Kidney (tissue), 14 donors: Measurements from ENCODE around the gene FRAS1. TPM values are rescaled to one million over a fixed set of nuclear protein-coding genes. Genes with fewer than 3 reads are reported as not detected.

Experiments used
- DNase-seq, 5 donors: peaks; one replicate each; pipeline ENCODE4 v3.0.0-alpha.2; 2013 to 2020
- FAIRE-seq: peaks from 2 replicates; lab custom pipeline; 2012; peaks lifted over from hg19 to GRCh38; lab: Jason Lieb, UNC
- H3K27ac ChIP-seq, 2 donors: one replicate each; pipeline ENCODE4 v1.7.0; 2013; ENCODE audit warnings: low read depth in 2 of 2, low read length in 2 of 2, inconsistent platforms in 1 of 2
- H3K27me3 ChIP-seq: one replicate; pipeline ENCODE4 v1.7.1; 2013; ENCODE audit warnings: low read length, inconsistent platforms; ENCODE audit not compliant: control insufficient read depth, insufficient read depth
- H3K36me3 ChIP-seq, 3 donors: one replicate each; pipeline versions ENCODE4 v1.7.0 to v1.7.1; 2013; ENCODE audit warnings: low read length in 3 of 3, control low read depth in 1 of 3, inconsistent platforms in 1 of 3; ENCODE audit not compliant: insufficient read depth in 3 of 3, control insufficient read depth in 2 of 3
- H3K4me1 ChIP-seq, 3 donors: one replicate each; pipeline versions ENCODE4 v1.7.0 to v1.7.1; 2013; ENCODE audit warnings: low read length in 3 of 3, inconsistent platforms in 1 of 3, low read depth in 1 of 3; ENCODE audit not compliant: control insufficient read depth in 2 of 3, insufficient read depth in 2 of 3
- H3K4me3 ChIP-seq, 3 donors: one replicate each; pipeline versions ENCODE4 v1.7.0 to v1.8.1; 2013; ENCODE audit warnings: low read length in 3 of 3, control low read depth in 1 of 3, inconsistent platforms in 1 of 3
- H3K9ac ChIP-seq, 3 donors: one replicate each; pipeline versions ENCODE4 v1.7.0 to v1.7.1; 2013; ENCODE audit warnings: low read length in 3 of 3, control low read depth in 1 of 3, inconsistent platforms in 1 of 3
- H3K9me3 ChIP-seq, 3 donors: one replicate each; pipeline versions ENCODE4 v1.7.0 to v1.7.1; 2013; ENCODE audit warnings: low read length in 3 of 3, control low read depth in 1 of 3, inconsistent platforms in 1 of 3; ENCODE audit not compliant: control insufficient read depth in 2 of 3, insufficient read depth in 1 of 3
- CTCF ChIP-seq: IDR thresholded peaks from 3 replicates; pipeline ENCODE4 v1.5.1; 2012; ENCODE audit warnings: mild to moderate bottlenecking, moderate library complexity, borderline replicate concordance; ENCODE audit not compliant: insufficient read depth; ENCODE audit errors: extremely low read depth
- intact Hi-C: fragments of 100-400 bp; cut with DNase I; formaldehyde crosslinking; loops from one replicate; pipeline ENCODE4 v1.11.1; 2022
- polyA plus RNA-seq: library from polyadenylated mRNA; stranded (reverse); fragments of 350-450 nt; fragmentation: Illumina TruSeq; extraction: RNeasy Lipid Tissue Mini Kit (QIAGEN cat#74804); gene quantifications from one replicate; pipeline ENCODE4 v1.2.3, GENCODE V29; 2014; ENCODE audit warnings: low read depth, low replicate concordance; ENCODE audit not compliant: insufficient read depth
- total RNA-seq: library from RNA; stranded (reverse); fragmentation: NEBNext Ultra II Directional; extraction: Animal tissue kit (Norgen Biotek cat#: 25700); gene quantifications from one replicate; pipeline ENCODE4 v1.2.1, GENCODE V29; 2021
- donor health status: control.
- donor health status: control.
- donor health status: control.
- donor health status: control.
- donor health status: control.
- donor health status: DM: yes; HTN: yes; CAD: no.
- donor health status: Normal renal cell carcinoma (clear cell type).

Gene FRAS1
- total and polyA plus RNA-seq, 2 donors from 2014 or later = 6.5 to 31.5 TPM

- H3K36me3 ChIP-seq = no peaks in the 10 kb centered on the region
- no peak for TF ChIP-seq CTCF
- FAIRE-seq = no peak
- intact Hi-C loops = no loop called here
- peaks cover 0 to 7% (median 0%) of the 10 kb centered on the region in 3 donors for H3K4me1 ChIP-seq
- H3K27me3 ChIP-seq = no peaks in the 10 kb centered on the region
- H3K9ac ChIP-seq = no peak overlapping the region
- DNase-seq = peak in 1 of 5 donors; percentile 51
- no peak overlapping the region for H3K4me3 ChIP-seq
- H3K27ac ChIP-seq = no peak overlapping the region
- H3K9me3 ChIP-seq = no peaks in the 10 kb centered on the region
Observed at GRCh38 chr4:78568640-78569305, 511.6 kb downstream of the FRAS1 start.

- peak in 1 of 5 donors; percentile 46 for DNase-seq
- no peak for FAIRE-seq
- no peak for TF ChIP-seq CTCF
- Histone ChIP-seq H3K36me3 (no peaks in the 10 kb centered on the region), H3K27ac (no peak overlapping the region), H3K27me3 (no peaks in the 10 kb centered on the region), H3K9me3 (no peaks in the 10 kb centered on the region), H3K9ac (no peak overlapping the region), H3K4me3 (no peak overlapping the region), H3K4me1 (peaks cover 0 to 7% (median 0%) of the 10 kb centered on the region in 3 donors)
- intact Hi-C loops = no loop called here
Observed at GRCh38 chr4:78569306-78569821, 512.2 kb downstream of the FRAS1 start.

- Histone ChIP-seq H3K9me3 (no peaks in the 10 kb centered on the region), H3K27me3 (no peaks in the 10 kb centered on the region), H3K27ac (no peak overlapping the region), H3K36me3 (no peaks in the 10 kb centered on the region), H3K4me1 (peaks cover 0 to 7% (median 0%) of the 10 kb centered on the region in 3 donors), H3K9ac (no peak overlapping the region), H3K4me3 (no peak overlapping the region)
- TF ChIP-seq CTCF = no peak
- intact Hi-C loops = no loop called here
- no peak for DNase-seq
- FAIRE-seq = no peak
Observed at GRCh38 chr4:78570117-78570516, 513.0 kb downstream of the FRAS1 start.
